NCI-H1417 (cell line): Measurements from ENCODE around the gene AP2A2.

Experiments used
- DNase-seq, 3 experiments: peaks; one replicate each; lab custom pipeline; 2025; lab: John Stamatoyannopoulos, UW

The AP2A2 gene

GRCh38 chr11:898540-899190, 27.0 kb upstream of the AP2A2 start:
- peak in 1 of 3 experiments; percentile 16 for DNase-seq

GRCh38 chr11:899724-900123, 25.9 kb upstream of the AP2A2 start:
- no peak for DNase-seq

DNA sequence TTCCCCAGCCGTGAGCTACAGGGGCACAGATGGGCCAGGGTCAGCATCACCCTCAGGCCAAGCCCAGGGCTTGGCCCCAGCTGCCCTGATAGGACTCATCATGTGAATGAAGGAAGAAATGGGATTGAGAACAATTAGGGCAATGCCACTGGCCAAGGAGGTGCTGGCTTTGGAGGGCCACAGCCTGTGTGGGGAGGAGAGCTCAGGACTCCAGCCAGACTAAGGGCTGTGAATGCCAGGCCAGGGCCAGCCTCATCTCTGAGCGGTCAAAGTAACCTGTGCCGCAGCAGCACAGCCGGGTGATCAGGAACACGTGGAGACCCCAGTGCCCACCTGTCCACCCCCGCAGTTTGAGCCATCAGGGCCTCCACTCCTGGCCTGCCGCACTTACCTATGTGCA, 25.1 kb upstream of the AP2A2 start:
- DNase-seq: no peak

- no peak for DNase-seq
Measured at GRCh38 chr11:901452-902061, 24.1 kb upstream of the AP2A2 start.

DNA sequence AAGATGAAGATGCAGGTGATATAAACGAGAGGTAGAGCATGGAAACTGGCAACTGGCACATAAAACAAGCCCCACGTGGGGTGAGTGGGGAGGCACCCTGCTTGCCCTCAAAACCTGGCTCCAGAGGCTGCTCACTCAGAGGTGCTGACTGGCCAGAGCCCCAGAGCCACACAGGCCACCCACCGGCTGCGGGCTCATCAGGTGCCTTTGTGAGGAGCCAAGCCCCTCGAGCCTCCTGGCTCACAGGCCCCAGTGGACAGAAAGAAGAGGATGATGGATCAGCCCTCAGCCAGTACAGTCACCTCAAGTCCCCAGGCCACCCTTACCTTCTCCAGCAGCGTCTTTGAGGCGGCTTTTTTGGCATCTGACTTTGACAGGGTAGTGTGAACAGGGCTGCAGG, 21.3 kb upstream of the AP2A2 start:
- DNase-seq: no peak

DNA sequence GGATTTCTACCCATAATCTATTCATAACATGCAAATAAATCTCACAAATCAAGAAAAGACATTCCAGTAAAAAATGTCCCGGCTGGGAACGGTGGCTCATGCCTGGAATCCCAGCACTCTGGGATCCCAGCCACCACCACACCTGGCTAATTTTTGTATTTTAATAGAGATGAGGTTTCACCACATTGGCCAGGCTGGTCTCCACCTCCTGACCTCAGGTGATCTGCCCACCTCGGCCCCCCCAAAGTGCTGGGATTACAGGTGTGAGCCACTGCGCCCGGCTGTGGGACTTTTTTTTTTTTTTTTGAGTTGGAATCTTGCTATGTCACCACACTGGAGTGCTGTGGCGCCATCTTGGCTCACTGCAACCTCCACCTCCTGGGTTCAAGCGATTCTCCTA, 19.7 kb upstream of the AP2A2 start:
- DNase-seq: no peak

GRCh38 chr11:907668-908067, 18.0 kb upstream of the AP2A2 start:
- DNase-seq: no peak

- DNase-seq: no peak
Measured at GRCh38 chr11:908273-908672, 17.4 kb upstream of the AP2A2 start.

GRCh38 chr11:909406-909805, 16.3 kb upstream of the AP2A2 start:
- DNase-seq: no peak

DNA sequence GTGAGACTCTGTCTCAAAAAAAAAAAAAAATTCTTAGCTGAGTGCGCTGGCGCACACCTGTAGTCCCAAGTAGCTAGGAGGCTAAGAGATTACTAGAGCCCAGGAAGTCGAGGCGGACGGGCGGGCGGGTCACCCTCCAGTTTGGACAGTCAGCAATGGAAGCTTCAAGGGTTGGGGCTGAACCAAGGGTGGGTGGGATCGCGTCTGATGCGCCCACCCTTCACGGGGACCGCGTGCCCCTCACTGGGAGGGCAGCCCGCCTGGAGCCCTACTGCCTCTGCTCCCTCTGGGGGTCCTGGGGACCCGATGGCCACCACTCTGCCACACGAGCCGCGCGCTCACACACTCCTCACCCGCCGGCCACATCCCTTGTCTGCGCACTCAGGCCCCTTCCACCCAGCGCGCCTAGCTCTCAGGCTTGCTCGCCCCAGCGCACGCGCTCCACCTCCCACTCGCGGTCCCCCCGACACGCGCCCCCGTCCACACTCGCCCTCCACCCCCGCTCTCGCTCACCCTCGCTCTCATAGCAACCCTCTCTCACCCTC, 15.6 kb upstream of the AP2A2 start:
- DNase-seq: no peak

GRCh38 chr11:910589-911030, 15.1 kb upstream of the AP2A2 start, which contains the start of gene CHID1:
CHID1 (minus strand) TSS chr11:910810; CDS start chr11:904816, 5,994 bp downstream.
- peak; percentile 87 to 92 (median 89) for DNase-seq

- DNase-seq: peak in 2 of 3 experiments; percentile 77 to 87
Measured at GRCh38 chr11:911031-911889, 14.4 kb upstream of the AP2A2 start.

DNA sequence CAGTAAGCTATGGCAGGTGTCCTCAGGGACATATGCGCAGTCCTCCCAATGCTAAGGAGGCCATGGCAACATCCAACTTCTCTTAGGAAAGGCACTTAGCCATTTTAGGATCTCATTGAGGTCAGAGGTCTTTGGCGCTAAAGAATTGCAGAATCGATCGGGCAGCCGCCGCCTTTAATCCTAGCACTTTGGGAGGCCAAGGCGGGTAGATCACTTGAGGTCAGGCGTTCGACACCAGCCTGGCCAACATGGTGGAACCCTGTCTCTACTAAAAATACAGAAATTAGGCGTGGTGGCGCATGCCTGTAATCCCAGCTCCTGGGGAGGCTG, 13.8 kb upstream of the AP2A2 start:
- no peak for DNase-seq

- DNase-seq: no peak
Measured at GRCh38 chr11:912266-912665, 13.4 kb upstream of the AP2A2 start.

GRCh38 chr11:913043-913442, 12.6 kb upstream of the AP2A2 start:
- DNase-seq: no peak

GRCh38 chr11:914204-914603, 11.5 kb upstream of the AP2A2 start:
- DNase-seq: no peak

DNA sequence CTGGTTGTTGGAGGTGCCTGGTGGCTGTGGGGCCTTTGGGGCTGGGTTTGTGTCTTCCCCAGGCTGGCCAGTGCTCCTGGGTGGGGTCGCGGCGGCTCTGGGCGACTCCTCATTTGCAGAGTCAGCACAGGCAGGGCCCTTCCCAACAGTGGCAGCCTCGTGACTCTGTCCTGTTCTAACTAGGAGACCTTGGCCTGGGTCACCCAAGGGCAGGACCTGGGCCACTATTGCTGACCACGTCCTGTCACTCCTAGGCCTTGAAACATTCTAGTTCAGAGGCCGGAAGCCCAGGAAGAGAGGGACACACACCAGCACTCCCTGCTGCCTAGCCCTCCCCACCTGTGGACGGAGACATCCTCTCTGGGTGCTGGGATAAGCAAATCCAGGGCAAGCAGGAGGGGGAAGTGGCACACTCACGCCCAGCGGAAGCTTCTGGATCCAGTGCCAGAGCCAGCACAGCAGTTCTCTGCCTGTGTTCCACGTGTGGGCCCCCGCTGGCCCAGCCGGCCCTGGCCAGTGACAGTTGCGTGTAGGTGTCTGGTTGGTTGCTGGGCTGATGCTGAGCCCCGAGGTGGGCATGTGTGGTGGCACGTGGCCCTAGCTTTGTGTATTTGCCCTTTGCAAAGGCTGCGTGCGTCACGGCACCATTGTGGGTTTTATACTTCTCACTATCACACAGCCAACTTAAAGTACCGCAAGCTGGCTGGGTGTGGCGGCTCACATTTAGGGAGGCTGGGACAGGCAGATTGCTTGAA, 10.7 kb upstream of the AP2A2 start:
- DNase-seq: no peak

GRCh38 chr11:917426-917825, 8.2 kb upstream of the AP2A2 start:
- no peak for DNase-seq

GRCh38 chr11:921921-922678, 3.6 kb upstream of the AP2A2 start:
- DNase-seq: peak in 2 of 3 experiments; percentile 58 to 77

DNA sequence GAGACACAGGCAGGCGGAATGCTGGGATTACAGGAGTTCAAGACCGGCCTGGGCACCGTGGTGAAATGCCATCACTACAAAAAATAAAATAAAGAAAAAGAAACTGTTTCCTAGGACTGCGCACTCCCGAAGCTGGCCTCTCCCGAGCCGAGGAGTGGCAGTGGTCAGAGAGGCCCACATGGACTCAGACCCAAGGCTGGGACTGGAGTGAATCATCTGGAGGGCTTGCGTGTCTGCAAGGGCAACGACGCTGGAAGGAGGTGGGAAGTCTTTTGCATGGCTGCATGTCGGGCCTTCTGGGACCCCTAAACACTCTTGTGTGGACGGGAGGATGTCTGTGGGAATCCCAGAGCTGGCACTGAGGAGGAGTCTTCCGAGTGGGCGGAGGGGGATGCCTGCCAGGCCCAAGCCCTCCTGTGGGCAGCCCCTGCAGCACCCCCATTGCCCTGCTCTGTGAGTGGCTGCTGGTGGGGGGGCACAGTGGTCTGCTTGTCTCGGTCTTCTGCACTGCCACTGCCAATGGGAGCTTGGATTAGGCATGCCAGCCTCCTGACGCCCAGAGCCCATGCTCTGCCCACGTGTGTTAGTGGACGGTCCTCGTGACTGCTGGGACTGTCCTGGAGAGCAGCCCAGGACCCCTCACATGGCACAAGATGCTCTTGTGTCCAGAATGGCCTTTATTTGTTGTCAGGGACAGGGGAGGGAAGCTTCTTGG, 1.8 kb upstream of the AP2A2 start:
- no peak for DNase-seq
